ENCODE results near the gene KRT71. TPM values are rescaled to one million over a fixed set of nuclear protein-coding genes. Genes with fewer than 3 reads are reported as not detected.

The KRT71 gene
- total RNA-seq, 1 donor from 2014 or later: not detected

DNA sequence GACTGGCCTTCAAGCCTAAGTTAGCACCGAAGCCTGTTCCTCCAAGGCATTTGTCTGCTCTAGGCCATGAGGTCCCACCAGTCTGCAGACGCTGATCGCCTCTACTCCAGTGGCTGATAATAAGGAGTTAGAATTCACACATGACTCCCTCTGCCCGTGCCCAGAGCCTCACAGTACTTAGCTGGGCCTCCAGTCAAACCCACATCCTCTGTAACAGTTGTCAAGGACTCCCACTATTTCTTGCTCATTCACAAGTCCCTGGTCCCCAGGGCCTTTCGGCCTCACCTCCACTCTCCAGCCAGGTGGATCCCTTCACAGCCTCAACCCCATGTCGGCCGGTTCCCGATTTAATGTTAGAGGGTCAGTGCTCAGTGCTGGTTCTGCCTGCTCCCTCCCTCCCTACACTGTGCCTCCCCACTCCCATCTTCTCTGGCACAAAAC, 26.4 kb downstream of the KRT71 start:
- DNase-seq (ENCODE audit: low spot score): peak; percentile 72
- intact Hi-C loops (cut with DNase I): no loop called here

DNA sequence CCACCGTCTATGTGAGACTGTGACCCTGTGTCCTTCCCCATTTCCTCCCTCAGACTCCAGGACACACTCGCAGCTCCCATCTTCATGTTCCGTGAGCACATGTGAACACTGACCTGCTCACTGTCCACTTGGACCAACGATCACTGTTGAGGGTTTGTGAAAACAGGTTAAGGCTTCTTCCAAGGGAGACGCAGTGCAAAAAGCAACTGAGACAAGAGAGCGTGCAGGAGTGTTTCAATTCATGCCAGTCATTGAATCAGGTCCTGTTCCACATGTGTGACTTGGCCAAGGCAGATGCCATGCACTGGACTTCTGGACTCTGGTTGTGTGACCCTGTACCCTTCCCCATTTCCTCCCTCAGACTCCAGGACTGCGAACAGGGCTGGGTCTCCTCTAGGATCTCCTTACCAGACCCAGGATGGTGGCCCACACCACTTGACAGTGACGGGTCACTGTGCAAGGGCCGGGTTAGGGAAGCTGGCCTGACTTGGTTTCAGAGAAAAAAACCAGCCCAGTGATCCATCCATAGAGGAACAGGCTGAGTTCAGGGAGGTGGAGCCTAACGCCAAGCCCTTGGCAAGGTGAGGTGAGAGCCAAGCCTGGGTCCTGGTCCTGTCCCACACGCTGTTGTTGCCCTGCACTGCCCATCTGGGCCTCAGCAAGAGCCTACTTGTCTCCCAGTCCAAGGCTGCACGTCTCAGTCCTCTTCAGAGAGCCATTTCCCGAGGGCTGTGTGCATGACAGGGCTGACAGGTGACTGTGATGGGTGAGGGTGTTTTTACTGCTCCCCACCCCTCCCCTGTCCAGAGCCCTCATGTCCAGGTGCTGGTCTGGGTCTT, 27.1 kb downstream of the KRT71 start:
- peak; percentile 70 for DNase-seq (ENCODE audit: low spot score)
- intact Hi-C loops (cut with DNase I): no loop called here

DNA sequence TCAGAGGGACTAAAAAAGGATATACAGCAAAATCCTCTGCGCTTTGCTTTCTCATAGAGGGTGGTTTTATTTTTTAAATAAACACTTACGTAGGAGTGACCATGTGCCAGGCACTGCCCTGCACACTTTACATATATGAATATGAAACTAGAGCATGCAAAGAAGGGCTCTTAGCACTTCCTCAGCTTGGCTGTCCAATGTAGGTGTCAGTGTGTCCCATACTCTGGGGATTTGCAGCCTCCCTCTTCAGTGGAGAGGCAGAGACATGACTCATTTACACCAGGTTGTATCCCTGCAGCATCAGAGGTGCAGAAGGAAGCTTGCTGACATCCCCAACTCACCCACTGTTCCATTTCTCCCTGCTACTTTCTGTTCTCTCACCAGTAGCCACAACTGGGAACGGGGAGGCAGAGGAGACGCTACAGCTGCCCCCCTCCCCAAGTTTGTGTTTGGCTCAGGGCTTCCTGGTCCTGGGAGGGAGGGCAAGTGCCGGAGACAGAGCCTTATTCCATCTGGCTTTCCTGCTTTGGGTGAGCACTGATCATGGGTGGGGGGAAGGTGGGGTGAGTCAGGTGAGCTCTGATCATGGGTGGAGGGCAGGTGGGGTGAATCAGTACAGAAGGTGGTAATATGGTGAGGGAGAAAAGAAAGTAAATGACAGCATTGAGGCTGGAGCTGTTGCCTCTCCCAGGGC, 27.9 kb downstream of the KRT71 start:
- intact Hi-C loops (cut with DNase I): no loop called here
- peak; percentile 55 for DNase-seq (ENCODE audit: low spot score)

DNA sequence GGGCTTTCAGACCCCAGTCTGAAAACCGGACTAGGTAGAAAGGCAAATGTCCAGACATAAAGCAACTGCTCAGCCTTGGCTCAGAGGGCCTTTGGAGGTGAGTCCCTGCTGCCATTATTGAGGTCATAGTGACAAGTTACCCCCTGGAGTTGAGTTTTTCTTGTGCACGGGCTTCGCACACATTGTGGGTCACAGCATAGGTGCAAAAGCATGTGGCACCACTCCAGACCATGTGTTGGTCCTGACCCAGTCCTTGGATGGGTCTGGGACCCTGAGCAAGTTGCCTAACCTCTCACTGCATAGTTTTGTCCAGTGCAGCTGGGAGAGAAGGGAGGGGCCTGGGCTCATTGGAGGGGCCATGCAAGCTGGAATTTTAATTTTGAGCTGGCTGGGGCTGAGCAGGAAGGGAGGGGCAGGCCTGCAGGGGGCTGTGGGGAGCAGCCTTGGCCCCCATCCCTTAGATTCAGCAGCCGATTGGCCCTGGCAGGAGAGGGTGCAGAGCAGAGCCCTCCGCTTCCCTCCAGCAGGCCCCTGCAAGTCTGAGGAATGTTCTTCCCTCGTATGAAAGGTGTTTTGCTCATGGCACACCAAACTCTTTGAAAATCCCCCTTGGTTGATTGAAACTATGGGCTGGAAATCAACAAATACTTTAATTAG, 28.6 kb downstream of the KRT71 start:
- intact Hi-C loops (cut with DNase I): no loop called here
- DNase-seq (ENCODE audit: low spot score): peak; percentile 66

DNA sequence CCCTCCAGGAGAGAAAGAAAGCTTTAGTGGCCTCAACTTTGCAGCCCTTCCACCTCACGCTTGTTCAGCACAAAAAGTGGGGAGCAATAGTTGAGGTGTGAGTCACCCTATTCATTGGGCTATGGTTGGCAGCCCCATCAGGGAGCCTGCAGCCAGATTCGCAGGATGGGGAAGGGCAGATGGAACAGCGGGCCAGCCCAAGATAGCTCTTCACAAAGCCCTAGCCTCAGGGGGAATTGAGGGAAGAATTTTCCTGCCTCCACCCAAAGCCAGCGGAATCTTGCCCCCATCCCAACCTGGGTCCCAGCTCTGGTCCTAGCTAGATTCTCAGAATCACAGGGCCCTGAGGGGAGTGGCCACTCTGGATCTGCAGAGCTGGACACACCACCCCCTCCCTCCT, 29.1 kb downstream of the KRT71 start:
- intact Hi-C loops (cut with DNase I): no loop called here
- peak; percentile 31 for DNase-seq (ENCODE audit: low spot score)

- DNase-seq (ENCODE audit: low spot score): peak; percentile 69
- intact Hi-C loops (cut with DNase I): no loop called here
Observed at GRCh38 chr12:52522346-52523011, 30.5 kb downstream of the KRT71 start.

DNA sequence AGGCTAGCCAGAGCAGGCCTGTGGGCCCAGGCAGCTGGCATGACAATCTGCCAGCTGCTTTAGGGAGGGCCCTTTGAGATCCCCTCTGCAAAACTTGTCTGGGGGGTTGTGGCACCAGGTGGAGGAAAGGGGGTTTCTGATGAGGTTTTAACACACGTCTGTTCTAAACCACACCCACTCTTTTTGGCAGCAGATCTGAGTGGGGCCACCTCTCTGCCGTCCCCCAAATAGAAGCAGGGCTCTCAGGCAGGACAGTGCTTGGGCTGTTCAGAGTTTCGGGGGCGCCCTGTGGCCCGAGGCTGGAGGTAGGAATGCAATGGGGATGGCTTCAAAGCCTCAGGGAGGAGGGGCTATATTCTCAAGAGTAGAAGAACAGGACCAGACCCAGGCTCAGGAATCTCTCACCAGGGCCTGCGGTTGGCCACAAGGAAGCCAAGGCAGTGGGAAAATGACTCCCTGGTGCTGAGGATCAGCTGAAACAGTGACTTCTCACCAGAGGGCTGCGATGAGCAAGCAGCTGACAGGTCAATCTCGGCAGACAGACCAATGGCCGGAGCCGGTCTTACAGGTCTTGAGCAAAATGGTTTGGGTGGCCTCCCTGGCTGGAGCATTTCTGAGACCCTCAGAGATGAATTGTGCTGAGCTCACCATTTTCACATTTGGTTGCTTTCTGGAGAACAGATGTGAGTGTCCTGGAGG, 31.2 kb downstream of the KRT71 start:
- DNase-seq (ENCODE audit: low spot score): peak; percentile 43
- intact Hi-C loops (cut with DNase I): no loop called here

DNA sequence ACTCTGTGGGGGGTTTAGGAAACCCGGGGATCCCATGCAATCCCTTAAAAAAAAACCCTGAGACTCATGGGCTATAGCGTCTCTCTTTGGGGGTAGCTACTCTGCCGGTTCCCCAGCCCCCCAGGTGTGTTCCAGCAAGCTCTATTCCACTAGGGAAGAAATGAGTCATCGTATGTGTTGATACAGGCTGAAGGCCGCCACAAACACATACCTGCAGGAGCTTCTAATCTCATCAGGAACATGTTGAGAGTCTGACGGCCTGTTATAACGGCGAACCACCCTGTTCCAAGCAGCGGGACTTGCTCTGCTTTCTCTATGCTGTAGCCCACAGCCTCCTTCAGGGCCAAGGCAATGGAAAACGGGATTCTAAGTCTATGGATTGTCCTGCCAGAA, 31.8 kb downstream of the KRT71 start:
- DNase-seq (ENCODE audit: low spot score): peak; percentile 22
- intact Hi-C loops (cut with DNase I): no loop called here

DNA sequence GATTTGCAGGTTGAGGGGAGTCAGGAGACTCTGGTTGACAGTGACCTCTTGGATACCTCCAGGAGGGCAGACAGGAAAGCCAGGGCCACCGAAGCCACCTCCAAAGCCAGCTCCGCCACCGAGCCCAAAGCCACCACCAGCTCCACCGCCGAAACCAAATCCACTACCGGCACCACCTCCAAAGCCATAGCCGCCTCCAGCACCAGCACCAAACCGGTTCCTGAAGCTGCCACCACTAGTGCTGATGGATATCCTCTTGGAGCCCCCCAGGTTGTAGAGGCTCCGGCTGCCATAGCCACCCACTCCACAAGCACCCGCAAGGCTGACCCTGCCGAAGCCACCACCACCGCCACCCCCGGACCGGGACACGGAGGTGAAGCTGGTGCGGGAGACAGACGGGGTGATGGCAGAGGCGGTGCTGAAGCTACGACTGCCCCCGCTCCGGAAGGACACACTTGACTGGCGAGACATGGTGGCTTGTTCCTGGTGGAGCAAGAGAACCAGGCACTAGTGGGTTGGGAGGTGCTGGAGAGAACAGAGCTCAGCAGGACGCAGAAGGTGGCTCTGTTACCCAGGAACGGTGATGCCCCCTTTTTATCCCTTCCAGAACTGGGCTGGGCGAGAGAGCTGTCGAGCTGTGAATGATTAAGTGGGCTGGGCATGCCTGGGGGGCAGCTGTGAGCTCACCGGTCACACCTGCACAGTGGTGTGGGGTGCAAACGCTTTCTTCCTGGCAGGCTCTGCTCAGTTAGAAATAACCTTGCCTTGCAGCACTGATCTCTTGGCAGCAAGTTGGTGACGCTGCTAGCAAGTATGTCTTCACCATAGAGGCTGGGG, 32.9 kb downstream of the KRT71 start, which contains the start of gene KRT5:
KRT5 (minus strand) TSS at position 569 of the 837 bp plus-strand sequence; CDS start at position 471, 98 bp downstream.
- peak; percentile 65 for DNase-seq (ENCODE audit: low spot score)
- intact Hi-C loops (cut with DNase I): no loop called here

DNA sequence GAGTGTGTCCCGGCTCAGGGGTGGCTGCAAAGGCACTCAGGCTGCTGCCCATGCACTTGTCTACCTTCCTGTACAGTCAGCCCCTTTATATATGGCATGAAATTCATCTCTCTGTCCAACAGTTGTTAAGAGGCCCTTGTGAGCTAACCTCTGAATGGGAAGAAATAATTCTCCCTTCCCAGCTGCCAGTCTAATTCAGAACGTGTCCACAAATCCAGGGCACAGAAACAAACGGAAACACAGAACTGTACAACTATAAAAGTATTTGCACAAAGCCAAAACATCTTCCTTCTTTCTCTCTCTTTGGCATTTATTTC, 33.6 kb downstream of the KRT71 start:
- intact Hi-C loops (cut with DNase I): no loop called here
- no peak for DNase-seq (ENCODE audit: low spot score)

DNA sequence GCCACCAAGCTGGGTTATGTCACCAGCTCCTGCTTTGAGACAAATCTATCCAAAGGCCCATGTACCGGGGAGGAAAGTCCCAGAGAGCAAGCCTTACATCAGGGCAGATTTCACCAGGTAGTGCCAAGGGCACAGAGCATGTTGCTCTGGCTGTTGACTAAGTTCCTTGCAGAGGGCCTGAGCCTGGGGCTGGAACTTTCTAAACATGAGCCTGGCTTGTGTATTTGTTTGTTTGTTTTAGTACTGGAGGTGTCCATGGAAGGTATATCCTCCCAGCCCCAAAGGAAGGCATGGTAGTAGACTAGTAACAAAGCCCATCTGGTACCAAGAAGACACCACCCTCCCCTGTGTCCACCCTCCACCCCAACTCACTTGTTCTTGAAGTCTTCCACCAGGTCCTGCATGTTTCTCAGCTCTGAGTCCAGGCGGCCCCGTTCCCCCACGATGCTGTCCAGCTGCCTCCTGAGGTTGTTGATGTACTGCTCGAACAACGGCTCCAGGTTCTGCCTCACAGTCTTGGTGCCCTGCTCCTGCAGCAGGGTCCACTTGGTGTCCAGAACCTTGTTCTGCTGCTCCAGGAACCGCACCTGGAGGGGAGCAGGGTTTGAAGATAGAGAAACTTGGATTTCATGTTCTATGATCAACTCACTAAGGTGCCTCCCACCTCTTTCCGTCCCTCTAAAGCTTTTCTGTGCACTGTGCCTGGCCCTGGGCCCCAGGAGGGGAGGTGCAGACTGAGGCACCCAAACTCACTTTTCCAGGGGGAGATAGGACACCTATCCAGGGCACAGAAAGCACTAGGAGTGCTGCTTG, 34.2 kb downstream of the KRT71 start:
- DNase-seq (ENCODE audit: low spot score): peak; percentile 59
- intact Hi-C loops (cut with DNase I): no loop called here

DNA sequence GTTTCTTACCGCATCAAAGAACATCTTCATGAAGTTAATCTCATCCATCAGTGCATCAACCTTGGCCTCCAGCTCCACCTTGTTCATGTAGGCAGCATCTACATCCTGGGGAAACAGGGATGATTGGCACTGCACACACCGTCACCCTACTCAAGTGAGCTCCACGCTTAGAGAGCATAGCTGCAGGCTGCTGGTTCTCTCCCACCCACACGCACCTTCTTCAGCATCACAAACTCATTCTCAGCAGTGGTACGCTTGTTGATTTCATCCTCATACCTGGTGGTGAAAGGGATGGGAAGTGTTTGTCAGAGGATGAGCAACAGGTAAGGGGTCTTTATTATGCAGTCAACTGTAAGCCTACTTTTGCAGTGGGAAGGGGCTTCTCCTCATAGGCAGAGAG, 35.1 kb downstream of the KRT71 start:
- intact Hi-C loops (cut with DNase I): no loop called here
- no peak for DNase-seq (ENCODE audit: low spot score)

GRCh38 chr12:52517005-52517835, 35.7 kb downstream of the KRT71 start:
- DNase-seq (ENCODE audit: low spot score): peak; percentile 31
- intact Hi-C loops (cut with DNase I): no loop called here

DNA sequence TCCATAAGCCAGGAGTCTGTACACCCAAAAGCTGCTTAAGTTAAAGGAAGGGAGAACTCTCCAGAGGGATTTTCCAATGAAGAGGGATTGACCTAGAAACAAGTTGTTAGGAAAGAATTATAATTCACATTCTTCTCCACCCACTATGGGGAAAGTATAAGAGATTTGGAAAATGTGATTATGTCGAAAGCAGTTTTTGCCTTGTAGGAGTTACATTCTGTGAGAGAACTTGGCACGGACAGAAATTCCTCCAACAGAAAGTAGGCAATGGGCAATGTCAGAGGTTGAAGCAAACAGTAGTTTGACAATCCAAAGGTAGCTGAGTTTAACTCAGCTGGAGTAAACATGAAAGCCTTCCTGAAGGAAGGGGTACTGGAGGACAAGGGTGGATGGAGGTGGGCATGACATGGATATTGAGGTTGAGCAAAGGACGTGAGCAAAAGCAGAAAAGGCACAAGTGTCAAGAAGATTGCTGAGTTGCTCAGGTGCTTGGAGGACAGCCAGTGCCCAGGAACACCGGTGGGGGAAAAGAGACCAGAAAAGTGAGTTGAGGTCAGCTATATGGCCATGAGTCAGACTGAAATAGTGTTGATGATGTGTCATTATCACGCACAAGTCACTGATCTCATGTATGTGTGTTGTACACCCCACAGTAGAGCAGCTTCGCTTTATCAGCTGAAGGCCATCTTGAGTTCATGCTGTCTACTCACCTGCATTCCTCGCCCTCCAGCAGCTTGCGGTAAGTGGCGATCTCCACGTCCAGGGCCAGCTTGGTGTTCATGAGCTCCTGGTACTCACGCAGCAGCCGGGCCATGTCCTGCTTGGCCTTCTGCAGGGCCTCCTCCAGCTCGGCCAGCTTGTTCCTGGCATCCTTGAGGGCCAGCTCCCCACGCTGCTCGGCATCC, 36.8 kb downstream of the KRT71 start:
- peak; percentile 62 for DNase-seq (ENCODE audit: low spot score)
- intact Hi-C loops (cut with DNase I): no loop called here

GRCh38 chr12:52515319-52515646, 37.7 kb downstream of the KRT71 start:
- intact Hi-C loops (cut with DNase I): no loop called here
- peak; percentile 27 for DNase-seq (ENCODE audit: low spot score)
